Stomach (tissue), 9 donors: ENCODE measurements around the gene ESYT2. TPM values are rescaled to one million over a fixed set of nuclear protein-coding genes. Genes with fewer than 3 reads are reported as not detected.

Source experiments
- DNase-seq, 2 donors: peaks; one replicate each; pipeline versions ENCODE4 v3.0.0 to v3.0.0-alpha.2; 2013 to 2019
- H3K27ac ChIP-seq, 5 donors: fragments of 200-600 bp in 4 of 5; sonication (generic) in 4 of 5; one replicate each; pipeline ENCODE4 v1.5.1; 2013 to 2019; ENCODE audit warnings: mild to moderate bottlenecking in 1 of 5, moderate library complexity in 1 of 5
- H3K27me3 ChIP-seq, 3 donors: fragments of 200-600 bp; sonication (generic); one replicate each; pipeline ENCODE4 v1.5.1; 2017 to 2019; ENCODE audit warnings: mixed run types in 1 of 3
- H3K36me3 ChIP-seq, 4 donors: fragments of 200-600 bp; sonication (generic); 1 replicate in 3 of 4; 2 replicates in 1 of 4; pipeline ENCODE4 v1.5.1; 2016 to 2019
- H3K4me1 ChIP-seq, 4 donors: fragments of 200-600 bp; sonication (generic); one replicate each; pipeline ENCODE4 v1.5.1; 2016 to 2019
- H3K4me3 ChIP-seq, 4 donors: fragments of 200-600 bp; sonication (generic) in 3 of 4; one replicate each; pipeline ENCODE4 v1.5.1; 2016 to 2019; ENCODE audit warnings: mild to moderate bottlenecking in 1 of 4
- H3K9me3 ChIP-seq, 4 donors: fragments of 200-600 bp; sonication (generic); one replicate each; pipeline ENCODE4 v1.5.1; 2016 to 2019
- CTCF ChIP-seq, 7 experiments: fragments of 450-650 bp in 4 of 7; fragments of 200-600 bp in 3 of 7; sonication (generic) in 3 of 7; IDR thresholded peaks; one replicate each; pipeline ENCODE4 v1.5.1; 2016 to 2019; ENCODE audit warnings: antibody characterized with exemption in 7 of 7, control low read depth in 2 of 7, mild to moderate bottlenecking in 1 of 7
- EP300 ChIP-seq: sonication (generic); formaldehyde crosslinking; IDR thresholded peaks from one replicate; pipeline ENCODE4 v1.6.1; 2017; ENCODE audit warnings: antibody characterized with exemption
- POLR2A ChIP-seq, 4 donors: fragments of 450-650 bp; IDR thresholded peaks; one replicate each; pipeline ENCODE4 v1.6.1; 2016; ENCODE audit warnings: antibody characterized with exemption in 4 of 4, control low read depth in 2 of 4, mild to moderate bottlenecking in 1 of 4, moderate library complexity in 1 of 4
- POLR2AphosphoS5 ChIP-seq, 3 donors: sonication (generic); formaldehyde crosslinking; IDR thresholded peaks; one replicate each; pipeline ENCODE4 v1.6.1; 2016; ENCODE audit warnings: antibody characterized with exemption in 3 of 3
- WGBS, 5 donors: extraction: QIAGEN DNeasy Blood & Tissue Kit in 3 of 5; methylation state at CpG; one replicate each; pipeline versions ENCODE4 v1.1.5 to v1.1.7; 2013 to 2018; 5-methylcytosine and 5-hydroxymethylcytosine counted together
- intact Hi-C: fragments of 100-400 bp; cut with DNase I; formaldehyde crosslinking; loops from one replicate; pipeline ENCODE4 v1.15.1; 2023; ENCODE audit warnings: low total_unique reads
- polyA plus RNA-seq, 3 donors: library from polyadenylated mRNA; stranded (reverse); fragments of 200-250 nt; gene quantifications; one replicate each; pipeline ENCODE4 v1.2.3, GENCODE V29; 2013
- total RNA-seq, 5 donors: library from RNA; depleted of rRNA; stranded (reverse); fragments of >200 nt; gene quantifications; one replicate each; pipeline versions ENCODE4 v1.1.0 to v1.2.3, GENCODE V29; 2014 to 2016
- donor health status: healthy with polysubstance abuse.
- donor health status: Bipolar disorder and iron deficiency.
- donor health status: healthy.

ESYT2 gene
- total and polyA plus RNA-seq, 8 donors: 7.6 to 137 (median 36.9) TPM

DNA sequence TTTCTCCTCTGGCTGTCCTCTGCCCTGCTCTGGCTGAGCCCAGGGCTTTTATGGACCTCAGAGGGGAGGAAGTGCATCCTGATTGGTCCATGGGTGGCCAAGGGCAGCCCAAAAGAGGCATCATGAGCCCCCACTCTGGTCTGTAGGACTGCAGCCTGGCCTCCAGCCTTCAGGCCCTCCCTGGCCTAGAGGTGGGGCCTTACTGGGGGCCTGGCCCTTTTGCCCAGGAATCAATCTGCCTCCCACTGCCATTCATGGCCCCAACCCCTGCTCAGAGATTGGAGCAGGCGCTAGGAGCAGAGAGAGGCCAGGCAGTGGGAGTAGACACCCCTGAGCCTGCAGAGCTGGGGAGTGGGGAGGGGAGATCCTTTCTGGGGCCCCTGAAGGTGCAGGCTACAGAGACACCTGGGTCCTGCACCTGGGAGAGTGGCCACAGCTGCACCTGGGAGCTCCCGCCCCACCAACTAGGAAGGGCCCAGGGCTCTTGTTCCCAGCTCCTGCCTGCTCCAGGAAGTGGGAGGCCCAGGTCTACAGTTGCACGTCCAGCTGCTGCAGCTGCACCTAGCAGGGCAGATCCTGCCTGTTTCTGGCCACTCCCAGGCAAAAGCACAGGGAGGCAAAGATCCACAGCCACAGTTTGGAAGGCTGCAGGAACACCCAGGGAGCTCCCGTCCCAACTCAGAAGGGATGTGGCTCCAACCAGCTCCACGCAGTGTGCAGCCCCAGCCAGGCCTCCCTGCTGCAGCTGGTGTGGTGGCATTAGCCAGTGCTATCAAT, 20.6 kb upstream of the ESYT2 start:
- Histone ChIP-seq H3K27me3 (no peaks in the 10 kb centered on the region), H3K9me3 (no peaks in the 10 kb centered on the region), H3K4me1 (peaks cover 0 to 9% (median 6%) of the 10 kb centered on the region in 4 donors), H3K36me3 (no peaks in the 10 kb centered on the region), H3K27ac (peak overlapping the region in 4 of 5 donors; percentile 40 to 68 (median 59)), H3K4me3 (no peak overlapping the region)
- DNase-seq: peak; percentile 69 to 82
- intact Hi-C loops: no loop called here
- WGBS, 5 donors: 44 to 78% (median 52%) methylated on average over 5 of the region's 5 CpGs
- TF ChIP-seq POLR2AphosphoS5 (IDR thresholded peaks at IDR 0.05) (peak in 2 of 3 donors; percentile 25 to 39), CTCF (IDR thresholded peaks at IDR 0.05) (no peak)

GRCh38 chr7:158849442-158849767, 20.1 kb upstream of the ESYT2 start:
- intact Hi-C loops: no loop called here
- Histone ChIP-seq H3K4me1 (peaks cover 0 to 9% (median 6%) of the 10 kb centered on the region in 4 donors), H3K9me3 (no peaks in the 10 kb centered on the region), H3K27me3 (no peaks in the 10 kb centered on the region), H3K36me3 (no peaks in the 10 kb centered on the region), H3K27ac (peak overlapping the region in 3 of 5 donors; percentile 40 to 68 (median 59)), H3K4me3 (no peak overlapping the region)
- no peak for DNase-seq
- TF ChIP-seq POLR2AphosphoS5 (IDR thresholded peaks at IDR 0.05): no peak
- TF ChIP-seq POLR2A (IDR thresholded peaks at IDR 0.05): no peak
- no peak for TF ChIP-seq EP300
- no peak for TF ChIP-seq CTCF (IDR thresholded peaks at IDR 0.05)
- 88 to 99% (median 93%) methylated on average over 2 to 5 of the region's 5 CpGs for WGBS, 5 donors

GRCh38 chr7:158847451-158847866, 18.1 kb upstream of the ESYT2 start:
- H3K9me3 ChIP-seq: no peaks in the 10 kb centered on the region
- no peaks in the 10 kb centered on the region for H3K36me3 ChIP-seq
- peak overlapping the region in 3 of 5 donors; percentile 29 to 62 (median 36) for H3K27ac ChIP-seq
- intact Hi-C loops: no loop called here
- peaks cover 0 to 9% (median 6%) of the 10 kb centered on the region in 4 donors for H3K4me1 ChIP-seq
- DNase-seq: no peak
- no peak for TF ChIP-seq EP300
- no peak for TF ChIP-seq POLR2AphosphoS5 (IDR thresholded peaks at IDR 0.05)
- TF ChIP-seq POLR2A (IDR thresholded peaks at IDR 0.05): no peak
- no peak for TF ChIP-seq CTCF (IDR thresholded peaks at IDR 0.05)
- WGBS, 5 donors: 48 to 77% (median 71%) methylated on average over 1 of the region's 1 CpG
- H3K4me3 ChIP-seq: peak overlapping the region in 1 of 4 donors; percentile 9
- no peaks in the 10 kb centered on the region for H3K27me3 ChIP-seq

DNA sequence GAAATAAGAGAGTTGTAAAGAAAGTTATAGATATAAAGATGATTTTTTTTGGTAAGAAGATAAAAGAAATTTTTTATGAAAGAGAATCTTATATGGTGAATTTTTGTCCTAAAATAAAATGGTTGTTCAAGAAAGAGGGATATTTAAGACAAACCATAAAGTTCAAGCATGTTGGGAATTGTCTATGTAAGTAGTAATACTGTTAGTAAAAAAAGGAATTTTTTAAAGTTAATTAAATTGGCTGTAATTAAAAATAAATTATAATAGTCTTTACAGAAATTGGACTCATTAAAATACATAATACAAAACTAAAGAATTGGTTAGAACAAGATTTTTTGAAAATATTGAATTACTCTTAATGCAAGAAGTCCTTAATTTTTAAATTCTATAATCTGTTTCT, 17.0 kb upstream of the ESYT2 start:
- no peak overlapping the region for H3K27ac ChIP-seq
- no peak for DNase-seq
- H3K4me1 ChIP-seq: peaks cover 0 to 9% (median 6%) of the 10 kb centered on the region in 4 donors
- no peaks in the 10 kb centered on the region for H3K9me3 ChIP-seq
- no peaks in the 10 kb centered on the region for H3K36me3 ChIP-seq
- intact Hi-C loops: no loop called here
- TF ChIP-seq EP300 (no peak), CTCF (IDR thresholded peaks at IDR 0.05) (no peak), POLR2A (IDR thresholded peaks at IDR 0.05) (no peak), POLR2AphosphoS5 (IDR thresholded peaks at IDR 0.05) (no peak)
- no peaks in the 10 kb centered on the region for H3K27me3 ChIP-seq
- no peak overlapping the region for H3K4me3 ChIP-seq
